ENCODE measurements around the gene INCA1. TPM values are rescaled to one million over a fixed set of nuclear protein-coding genes. Genes with fewer than 3 reads are reported as not detected.

Gene INCA1
- total and polyA plus RNA-seq, 2 donors (not counting 3 experiments of a cell fraction or from before 2014, with no cell fraction given) = 0.71 to 1.0 TPM

DNA sequence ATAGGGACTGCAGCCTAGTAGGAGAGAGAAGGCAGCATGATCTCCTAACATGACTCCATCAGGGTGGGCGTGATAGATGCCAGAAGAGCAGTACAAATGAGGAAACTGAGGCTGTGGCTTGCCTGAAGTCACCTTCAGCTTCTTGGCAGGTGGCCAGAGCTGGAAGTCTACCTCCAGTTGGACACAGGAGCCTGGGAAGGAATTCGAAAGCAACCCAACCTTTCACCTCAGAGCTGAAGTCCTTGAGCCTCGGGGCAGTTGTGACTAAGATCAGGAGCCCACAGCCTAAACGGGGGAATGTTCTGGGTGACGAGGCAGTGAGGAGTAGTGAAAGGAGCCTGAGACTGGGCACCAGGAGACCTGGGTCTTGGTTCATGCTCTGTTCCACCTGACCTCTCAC is 47.3 kb upstream of the INCA1 start:
- Histone ChIP-seq H3K27ac (ENCODE audit: insufficient read depth, low read depth, low read length) (no peak overlapping the region), H3K9ac (replicated peaks; ENCODE audit: extremely low read depth, insufficient read depth, low read length) (no peak overlapping the region), H3K36me3 (ENCODE audit: control insufficient read depth in 2 of 2, extremely low read depth in 1 of 2, insufficient read depth in 2 of 2, low read length in 2 of 2) (no peaks in the 10 kb centered on the region), H3K9me1 (replicated peaks; ENCODE audit: control insufficient read depth, extremely low read depth, insufficient read depth, low read length) (no peaks in the 10 kb centered on the region), H3K4me2 (ENCODE audit: insufficient read depth, low read length) (no peak overlapping the region), H3K27me3 (ENCODE audit: control insufficient read depth in 2 of 2, insufficient read depth in 2 of 2, low read length in 2 of 2) (no peaks in the 10 kb centered on the region), H2AFZ (ENCODE audit: low read depth, low read length) (no peak overlapping the region), H3K4me1 (ENCODE audit: control insufficient read depth, extremely low read depth, insufficient read depth, low read length) (peaks cover 5% of the 10 kb centered on the region), H3K4me3 (replicated peaks in 1 of 3; ENCODE audit: insufficient read depth in 1 of 3, low read depth in 1 of 3, low read length in 3 of 3) (no peak overlapping the region), H4K20me1 (replicated peaks; ENCODE audit: control insufficient read depth, extremely low read depth, insufficient read depth, low read length) (no peaks in the 10 kb centered on the region), H3K9me3 (replicated peaks; ENCODE audit: control insufficient read depth, insufficient read depth, low read length) (no peaks in the 10 kb centered on the region), H3K79me2 (ENCODE audit: control insufficient read depth, insufficient read depth, low read length) (no peaks in the 10 kb centered on the region)
- FAIRE-seq = no peak
- CTCF ChIA-PET = interaction anchor here (1.2 kb wide), 1 partner anchor 18 kb away, joined by 4 read pairs; no protein-coding TSS in a partner anchor
- POLR2A ChIA-PET = no interaction called here
- DNase-seq (ENCODE audit: low read depth, low spot score) = no peak
- dilution Hi-C loops (cut with MboI; ENCODE audit: extremely low pct_ligation_motif_present, low sequenced_read_pairs) = no loop called here
- intact Hi-C loops (cut with micrococcal nuclease) = no loop called here
- TF ChIP-seq POLR2A (IDR thresholded peaks at IDR 0.05; ENCODE audit: low read depth, low read length) (no peak), GATA2 (IDR thresholded peaks at IDR 0.05; ENCODE audit: insufficient read depth, insufficient read length, low read depth, low read length) (no peak), MYC (IDR thresholded peaks at IDR 0.05; ENCODE audit: low read depth, low read length) (no peak), EZH2 (IDR thresholded peaks at IDR 0.05; ENCODE audit: borderline replicate concordance, low read depth, low read length, severe bottlenecking) (no peak), JUN (IDR thresholded peaks at IDR 0.05; ENCODE audit: borderline replicate concordance, insufficient read depth, insufficient read length, low read depth) (no peak), FOS (IDR thresholded peaks at IDR 0.05; ENCODE audit: borderline replicate concordance, insufficient read depth, low read length) (no peak)
- TF ChIP-seq, protein P1, sequence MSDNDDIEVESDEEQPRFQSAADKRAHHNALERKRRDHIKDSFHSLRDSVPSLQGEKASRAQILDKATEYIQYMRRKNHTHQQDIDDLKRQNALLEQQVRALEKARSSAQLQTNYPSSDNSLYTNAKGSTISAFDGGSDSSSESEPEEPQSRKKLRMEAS (IDR thresholded peaks at IDR 0.05; ENCODE audit: insufficient read depth, insufficient read length) = no peak
- TF ChIP-seq, protein P2, sequence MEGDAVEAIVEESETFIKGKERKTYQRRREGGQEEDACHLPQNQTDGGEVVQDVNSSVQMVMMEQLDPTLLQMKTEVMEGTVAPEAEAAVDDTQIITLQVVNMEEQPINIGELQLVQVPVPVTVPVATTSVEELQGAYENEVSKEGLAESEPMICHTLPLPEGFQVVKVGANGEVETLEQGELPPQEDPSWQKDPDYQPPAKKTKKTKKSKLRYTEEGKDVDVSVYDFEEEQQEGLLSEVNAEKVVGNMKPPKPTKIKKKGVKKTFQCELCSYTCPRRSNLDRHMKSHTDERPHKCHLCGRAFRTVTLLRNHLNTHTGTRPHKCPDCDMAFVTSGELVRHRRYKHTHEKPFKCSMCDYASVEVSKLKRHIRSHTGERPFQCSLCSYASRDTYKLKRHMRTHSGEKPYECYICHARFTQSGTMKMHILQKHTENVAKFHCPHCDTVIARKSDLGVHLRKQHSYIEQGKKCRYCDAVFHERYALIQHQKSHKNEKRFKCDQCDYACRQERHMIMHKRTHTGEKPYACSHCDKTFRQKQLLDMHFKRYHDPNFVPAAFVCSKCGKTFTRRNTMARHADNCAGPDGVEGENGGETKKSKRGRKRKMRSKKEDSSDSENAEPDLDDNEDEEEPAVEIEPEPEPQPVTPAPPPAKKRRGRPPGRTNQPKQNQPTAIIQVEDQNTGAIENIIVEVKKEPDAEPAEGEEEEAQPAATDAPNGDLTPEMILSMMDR (IDR thresholded peaks at IDR 0.05; ENCODE audit: extremely low read depth in 1 of 2, insufficient read depth in 1 of 2, low read depth in 1 of 2, low read length in 2 of 2) = no peak
- no TSS peak for BruUV-seq (replicated peaks)
